GM12873 (cell line): ENCODE measurements around the gene HUS1B.

Experiments used
- TF ChIP-seq, protein P1 (sequence below): IDR thresholded peaks from 2 replicates; pipeline ENCODE4 v1.5.1; 2012; ENCODE audit warnings: low read depth, mild to moderate bottlenecking, moderate library complexity, low read length, control low read depth; ENCODE audit not compliant: insufficient read depth; ENCODE audit errors: missing control alignments

The HUS1B gene

DNA sequence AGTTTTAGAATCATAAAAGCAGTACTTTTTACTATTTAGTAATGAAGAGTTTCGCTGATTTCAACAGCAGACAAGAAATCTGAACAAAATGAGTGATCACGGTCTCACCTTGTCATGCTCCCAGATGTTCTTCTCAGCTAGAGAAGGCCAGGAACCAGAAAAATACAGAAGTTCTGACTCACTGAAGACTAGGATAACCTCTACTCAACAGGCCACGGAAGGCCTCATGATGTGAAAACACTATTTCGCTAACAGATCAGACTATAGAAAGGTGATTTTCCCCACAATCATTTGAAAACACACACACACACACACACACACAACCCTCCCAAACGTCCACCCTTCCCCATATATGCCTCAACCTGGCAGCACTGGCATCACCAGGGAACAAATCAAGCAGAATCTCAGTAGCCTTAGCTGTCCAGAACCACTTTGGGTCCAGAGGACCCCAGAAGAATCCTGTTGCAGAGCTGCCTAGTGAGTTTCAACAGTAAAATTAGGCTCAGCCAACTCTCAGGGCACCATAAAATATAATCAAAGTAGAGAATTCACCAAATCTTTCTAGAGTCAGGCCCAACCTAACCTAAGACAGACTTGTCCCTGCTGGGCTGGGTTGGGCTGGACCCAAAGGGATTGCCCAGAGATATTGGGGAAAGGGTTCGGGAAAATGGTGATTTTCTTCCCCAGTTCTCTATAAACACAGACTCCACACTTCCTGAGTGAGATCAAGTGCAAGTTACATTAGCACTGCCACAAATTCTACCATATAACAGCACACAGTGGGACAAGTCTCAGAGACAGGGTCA, 28.1 kb upstream of the HUS1B start:
- TF ChIP-seq, protein P1, sequence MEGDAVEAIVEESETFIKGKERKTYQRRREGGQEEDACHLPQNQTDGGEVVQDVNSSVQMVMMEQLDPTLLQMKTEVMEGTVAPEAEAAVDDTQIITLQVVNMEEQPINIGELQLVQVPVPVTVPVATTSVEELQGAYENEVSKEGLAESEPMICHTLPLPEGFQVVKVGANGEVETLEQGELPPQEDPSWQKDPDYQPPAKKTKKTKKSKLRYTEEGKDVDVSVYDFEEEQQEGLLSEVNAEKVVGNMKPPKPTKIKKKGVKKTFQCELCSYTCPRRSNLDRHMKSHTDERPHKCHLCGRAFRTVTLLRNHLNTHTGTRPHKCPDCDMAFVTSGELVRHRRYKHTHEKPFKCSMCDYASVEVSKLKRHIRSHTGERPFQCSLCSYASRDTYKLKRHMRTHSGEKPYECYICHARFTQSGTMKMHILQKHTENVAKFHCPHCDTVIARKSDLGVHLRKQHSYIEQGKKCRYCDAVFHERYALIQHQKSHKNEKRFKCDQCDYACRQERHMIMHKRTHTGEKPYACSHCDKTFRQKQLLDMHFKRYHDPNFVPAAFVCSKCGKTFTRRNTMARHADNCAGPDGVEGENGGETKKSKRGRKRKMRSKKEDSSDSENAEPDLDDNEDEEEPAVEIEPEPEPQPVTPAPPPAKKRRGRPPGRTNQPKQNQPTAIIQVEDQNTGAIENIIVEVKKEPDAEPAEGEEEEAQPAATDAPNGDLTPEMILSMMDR, result no peak

DNA sequence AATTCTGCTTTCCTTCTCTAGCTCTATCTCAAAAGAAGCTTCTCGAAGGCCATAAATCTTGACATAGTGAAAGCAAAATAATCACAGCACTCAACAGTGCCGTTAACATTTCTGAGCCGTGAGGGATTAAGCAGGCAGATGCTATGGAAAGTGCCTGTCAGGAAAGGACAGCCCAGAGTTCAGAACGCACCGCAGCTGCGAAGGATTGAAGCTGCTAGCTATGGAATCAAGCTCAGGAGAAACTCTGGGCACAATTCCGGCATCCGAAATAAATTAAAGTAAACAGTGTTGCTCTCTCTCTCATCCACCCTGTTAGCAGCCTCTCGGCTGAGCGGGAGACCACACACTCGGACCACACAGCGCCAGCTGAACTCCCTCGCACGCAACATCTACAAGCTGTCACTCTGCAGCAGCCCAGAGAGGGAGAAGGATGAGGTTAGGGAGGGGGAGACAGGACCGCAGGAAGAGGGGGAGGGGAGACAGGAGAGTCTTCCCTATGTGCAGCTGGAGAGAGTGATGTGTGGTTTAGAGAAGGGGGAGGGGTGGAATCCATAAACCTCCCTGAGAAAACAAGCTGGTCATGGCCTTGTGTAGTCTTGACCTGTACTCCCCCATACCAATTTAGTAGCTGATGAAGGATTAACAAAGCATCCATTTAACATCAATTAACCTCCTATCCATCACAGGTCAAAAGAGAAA, 27.0 kb upstream of the HUS1B start:
- TF ChIP-seq, protein P1, result no peak

DNA sequence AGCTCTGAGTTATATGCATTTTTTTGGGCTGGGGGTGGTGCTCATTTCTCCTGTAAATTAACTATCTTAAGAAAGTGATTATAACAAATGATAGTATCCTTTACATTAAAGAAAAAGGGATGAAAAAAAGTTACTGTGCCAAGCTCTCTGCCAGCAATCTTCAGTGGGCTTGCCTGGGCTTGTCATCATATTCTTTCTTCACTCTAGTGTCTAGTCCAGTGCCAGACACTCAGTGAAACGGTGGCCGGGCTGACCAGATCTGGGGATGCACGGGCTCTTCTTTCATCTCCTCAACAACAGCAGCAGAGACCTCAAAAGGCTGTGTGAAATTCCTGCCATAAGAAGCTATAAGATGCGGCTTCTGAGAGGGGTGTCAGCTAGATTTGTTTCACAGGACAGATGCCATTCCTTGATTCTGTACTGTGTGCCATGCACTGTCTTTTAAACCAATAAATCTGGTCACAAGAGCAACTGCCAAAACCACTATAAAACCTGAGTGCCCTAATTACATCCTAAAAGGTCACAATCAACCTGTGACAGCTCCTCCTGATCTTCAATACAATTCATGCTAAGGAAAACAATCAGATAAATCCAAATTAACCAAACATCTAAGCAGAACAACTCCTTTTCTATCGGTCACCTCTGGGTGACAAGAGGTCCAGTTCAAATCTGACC, 23.9 kb upstream of the HUS1B start:
- TF ChIP-seq, protein P1, result no peak

DNA sequence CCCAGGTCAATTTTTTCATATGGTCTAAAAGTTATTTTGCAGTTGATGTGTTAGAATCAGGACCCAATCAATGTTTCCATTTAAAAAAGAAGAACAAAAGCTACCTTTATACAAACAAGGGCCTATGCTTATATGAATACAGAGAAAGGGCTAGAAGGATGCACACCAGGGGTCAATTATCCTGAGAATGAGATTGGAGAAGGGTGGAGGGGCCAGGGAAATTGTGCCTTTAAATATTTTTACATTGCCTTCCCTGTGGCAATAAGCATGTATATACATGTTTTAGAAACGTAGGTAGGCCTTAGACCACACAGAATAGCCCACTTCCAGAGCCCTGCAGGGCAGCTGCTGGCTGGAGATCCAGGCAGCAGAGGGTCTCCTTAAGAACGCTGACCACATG, 23.4 kb upstream of the HUS1B start:
- TF ChIP-seq, protein P1, result no peak

DNA sequence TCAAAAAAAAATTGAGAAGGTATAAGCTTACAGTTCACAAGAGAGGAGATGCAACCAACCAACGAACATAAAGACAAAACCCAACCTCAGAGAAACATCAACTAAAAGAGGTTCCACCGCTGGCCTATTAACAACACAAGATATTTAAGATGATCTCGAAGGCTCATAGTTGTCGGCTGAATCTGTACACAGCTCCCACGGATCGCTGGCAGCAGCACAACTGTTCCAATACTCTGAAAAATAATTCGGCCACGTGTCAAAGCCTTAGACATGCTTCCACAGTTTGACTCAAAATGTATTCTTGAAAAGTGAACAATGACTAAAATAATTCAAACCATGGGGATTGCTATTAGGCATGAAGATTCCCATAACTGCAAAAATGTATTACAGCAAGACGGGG, 22.4 kb upstream of the HUS1B start:
- TF ChIP-seq, protein P1, result no peak

DNA sequence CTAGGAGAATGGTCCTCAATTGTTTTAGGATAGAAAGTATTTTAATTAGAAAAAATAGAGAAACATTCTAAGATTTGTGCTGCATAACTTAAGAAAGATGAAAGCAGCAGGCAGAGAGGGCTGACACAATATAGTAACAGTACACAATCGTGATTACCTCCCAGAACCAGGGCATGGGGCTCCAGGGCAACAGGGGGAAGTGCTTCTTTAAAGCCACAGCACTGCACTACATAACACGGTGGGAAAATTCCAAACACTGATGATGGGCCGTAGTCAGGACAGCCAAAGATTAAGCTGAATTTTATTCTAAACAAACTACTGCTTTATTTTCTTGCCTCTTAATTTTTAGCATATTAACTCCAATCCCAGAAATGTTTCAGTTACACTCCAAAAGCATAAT, 21.6 kb upstream of the HUS1B start:
- TF ChIP-seq, protein P1, result no peak

DNA sequence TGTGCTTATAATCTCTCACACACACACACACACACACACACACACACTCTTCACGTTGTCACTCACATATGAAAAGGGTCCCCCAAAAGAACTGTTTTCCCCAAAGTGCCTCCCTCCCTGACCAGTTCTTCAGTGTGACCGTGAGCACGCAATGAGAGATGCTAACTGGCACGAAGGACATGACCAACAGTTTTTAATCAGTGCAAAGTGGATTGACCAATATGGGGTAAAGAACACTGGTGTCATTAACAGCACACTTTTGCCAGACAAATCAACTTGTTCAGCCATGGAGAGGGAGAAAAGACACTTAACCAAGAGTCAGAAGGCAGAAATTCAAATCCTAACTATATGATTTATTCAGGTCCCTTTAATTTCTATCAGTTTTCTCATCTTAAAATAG, 21.0 kb upstream of the HUS1B start:
- TF ChIP-seq, protein P1, result no peak
